ENCODE results near the gene ZBTB5. TPM values are rescaled to one million over a fixed set of nuclear protein-coding genes. Genes with fewer than 3 reads are reported as not detected.

Gene ZBTB5
- total and polyA plus RNA-seq, 2 of the 13 experiments (the other 11 are each of a cell fraction or from before 2014, with no cell fraction given), result 12.5 to 20.5 TPM

GRCh38 chr9:37422289-37423104 is 42.8 kb downstream of the ZBTB5 start, which contains the start of gene GRHPR (continued):
- TF ChIP-seq MYNN (CRISPR knock-in tag; IDR thresholded peaks at IDR 0.05; ENCODE audit: low read depth) (no peak), E2F5 (CRISPR knock-in tag; conservative IDR thresholded peaks at IDR 0.05) (0 out of 2 replicates have a peak, but pooled peaks have one; percentile 16), ZNF317 (CRISPR knock-in tag; IDR thresholded peaks at IDR 0.05) (peak; percentile 76), ZNF7 (CRISPR knock-in tag; IDR thresholded peaks at IDR 0.05) (no peak), ZBTB2 (CRISPR knock-in tag; IDR thresholded peaks at IDR 0.05; ENCODE audit: low read depth) (no peak), FOXJ3 (CRISPR knock-in tag; IDR thresholded peaks at IDR 0.05; ENCODE audit: borderline replicate concordance) (no peak), ZNF605 (CRISPR knock-in tag; IDR thresholded peaks at IDR 0.05) (peak; percentile 80; the same call in 1 of the 2 replicates), ZNF660 (CRISPR knock-in tag; IDR thresholded peaks at IDR 0.05; ENCODE audit: borderline replicate concordance, low read depth) (no peak), REPIN1 (CRISPR knock-in tag; IDR thresholded peaks at IDR 0.05; ENCODE audit: borderline replicate concordance, low read depth) (peak; percentile 60; the same call in 1 of the 2 replicates), ARNTL (CRISPR knock-in tag; IDR thresholded peaks at IDR 0.05) (peak; percentile 90), ZNF503 (CRISPR knock-in tag; IDR thresholded peaks at IDR 0.05) (0 out of 2 replicates have a peak, but pooled peaks have one; percentile 37), RERE (CRISPR knock-in tag; IDR thresholded peaks at IDR 0.05; ENCODE audit: low read depth) (no peak), NFIC (IDR thresholded peaks at IDR 0.05; ENCODE audit: low read length) (no peak), ZNF713 (CRISPR knock-in tag; IDR thresholded peaks at IDR 0.05) (no peak), NCOA5 (CRISPR knock-in tag; IDR thresholded peaks at IDR 0.05) (0 out of 2 replicates have a peak, but pooled peaks have one; percentile 23), ZNF296 (CRISPR knock-in tag; conservative IDR thresholded peaks at IDR 0.05) (0 out of 2 replicates have a peak, but pooled peaks have one; percentile 20), STAG1 (CRISPR knock-in tag; IDR thresholded peaks at IDR 0.05) (peak; percentile 3; the same call in 1 of the 2 replicates), KAT8 (CRISPR knock-in tag; IDR thresholded peaks at IDR 0.05) (peak; percentile 74), PRPF4 (IDR thresholded peaks at IDR 0.05; ENCODE audit: low read depth, low read length, poor library complexity, severe bottlenecking) (no peak), ZNF331 (CRISPR knock-in tag; IDR thresholded peaks at IDR 0.05) (0 out of 2 replicates have a peak, but pooled peaks have one; percentile 8)

All from HepG2 (cell line).